HCT116 (cell line): ENCODE results near the gene ATP5PD. TPM values are rescaled to one million over a fixed set of nuclear protein-coding genes. Genes with fewer than 3 reads are reported as not detected.
A peak's percentile ranks its signal among the peaks of the same experiment; 100 is the strongest.
"Not testable (repeated sequence)": the region's sequence is repeated elsewhere in the genome, so short reads cannot be mapped to it uniquely, and the experiment has no call there.

Experiments
- ATAC-seq: fragments of 200-7000 bp; cut with Tn5 transposase; 2 replicates; pipeline ENCODE4 v1.9.1; 2020; ENCODE audit warnings: mild to moderate bottlenecking, moderate library complexity
- BruUV-seq: library from RNA; stranded (reverse); fragments of 400-500 nt; replicated peaks from 2 replicates; lab custom pipeline; 2021; lab: Mats Ljungman, UMichigan
- CTCF ChIA-PET: fragments of 300-600 bp; sonication (Branson Sonifier 250); formaldehyde crosslinking; loops from one replicate; lab custom pipeline; 2021; ENCODE audit warnings: antibody characterized with exemption; lab: Charles Lee
- POLR2A ChIA-PET: fragments of 300-600, 350-600 bp; sonication (Branson Sonifier 250); formaldehyde crosslinking; loops from one replicate; lab custom pipeline; 2021; ENCODE audit warnings: antibody characterized with exemption; lab: Charles Lee
- RAD21 ChIA-PET, 2 experiments: fragments of 300-600 bp; sonication (Branson Sonifier 250); formaldehyde crosslinking; loops; one replicate each; lab custom pipeline; 2023; ENCODE audit warnings: low total read pairs in 2 of 2; ENCODE audit not compliant: uncharacterized antibody in 2 of 2, unreplicated experiment in 2 of 2, low non-redundant PET in 1 of 2; lab: Charles Lee
- DNase-seq: peaks from one replicate; pipeline ENCODE4 v3.0.0-alpha.2; 2010; ENCODE audit warnings: low read depth, low spot score
- H2AFZ ChIP-seq: fragments of 200-600 bp; shearing (Covaris generic), sonication (generic); 2 replicates; pipeline ENCODE4 v1.6.1; 2017; ENCODE audit warnings: low read depth, mixed run types, mixed read lengths, antibody characterized with exemption, low read length; ENCODE audit not compliant: poor library complexity, severe bottlenecking
- H3K27ac ChIP-seq: 2 replicates; pipeline ENCODE4 v1.5.1; 2012; ENCODE audit warnings: low read depth, low read length
- H3K27me3 ChIP-seq: fragments of 200-600 bp; sonication (generic); 2 replicates; pipeline ENCODE4 v1.6.1; 2016; ENCODE audit warnings: mixed run types, low read length, mixed read lengths; ENCODE audit not compliant: insufficient read depth
- H3K36me3 ChIP-seq, 2 experiments: fragments of 200-500 bp in 1 of 2; fragments of 200-600 bp in 1 of 2; sonication (Bioruptor generic) in 1 of 2; sonication (generic) in 1 of 2; 2 replicates each; pipeline versions ENCODE4 v1.5.1 to v1.6.1; 2014 to 2016; ENCODE audit warnings: low read length in 2 of 2, inconsistent platforms in 1 of 2, mixed read lengths in 1 of 2, mixed run types in 1 of 2; ENCODE audit not compliant: insufficient read depth in 2 of 2, control insufficient read depth in 1 of 2
- H3K4me1 ChIP-seq, 2 experiments: fragments of 200-600 bp in 1 of 2; sonication (generic) in 1 of 2; 2 replicates each; pipeline versions ENCODE4 v1.5.1 to v1.6.1; 2012 to 2017; ENCODE audit warnings: low read length in 2 of 2, inconsistent platforms in 1 of 2, mild to moderate bottlenecking in 1 of 2, mixed read lengths in 1 of 2, mixed run types in 1 of 2, moderate library complexity in 1 of 2; ENCODE audit not compliant: insufficient read depth in 2 of 2, control insufficient read depth in 1 of 2
- H3K4me2 ChIP-seq: fragments of 200-600 bp; sonication (generic); 2 replicates; pipeline ENCODE4 v1.6.1; 2017; ENCODE audit warnings: mixed run types, low read length, mixed read lengths
- H3K4me3 ChIP-seq, 2 experiments: fragments of 200-600 bp in 1 of 2; sonication (generic) in 1 of 2; replicated peaks in 1 of 2; 2 replicates each; pipeline ENCODE4 v1.5.1; 2011 to 2016; ENCODE audit warnings: low read length in 2 of 2, control low read depth in 1 of 2, low read depth in 1 of 2, mild to moderate bottlenecking in 1 of 2, mixed read lengths in 1 of 2, mixed run types in 1 of 2
- H3K79me2 ChIP-seq: fragments of 200-600 bp; sonication (generic); 2 replicates; pipeline ENCODE4 v1.6.1; 2017; ENCODE audit warnings: mild to moderate bottlenecking, mixed run types, low read length, moderate library complexity, mixed read lengths; ENCODE audit not compliant: insufficient read depth
- H3K9ac ChIP-seq: fragments of 200-600 bp; sonication (generic); 2 replicates; pipeline ENCODE4 v1.6.1; 2016; ENCODE audit warnings: low read length, mixed read lengths
- H3K9me2 ChIP-seq: fragments of 200-600 bp; sonication (generic), shearing (Covaris generic); 2 replicates; pipeline ENCODE4 v1.6.1; 2017; ENCODE audit warnings: mixed run types, mild to moderate bottlenecking, moderate library complexity; ENCODE audit not compliant: insufficient read depth
- H3K9me3 ChIP-seq, 2 experiments: fragments of 200-500 bp in 1 of 2; fragments of 200-600 bp in 1 of 2; sonication (Bioruptor generic) in 1 of 2; sonication (generic) in 1 of 2; 2 replicates each; pipeline ENCODE4 v1.6.1; 2014 to 2017; ENCODE audit warnings: low read length in 2 of 2, mixed read lengths in 2 of 2, inconsistent platforms in 1 of 2, low read depth in 1 of 2, mild to moderate bottlenecking in 1 of 2, mixed run types in 1 of 2, moderate library complexity in 1 of 2; ENCODE audit not compliant: control insufficient read depth in 1 of 2, insufficient read depth in 1 of 2
- H4K20me1 ChIP-seq: fragments of 200-600 bp; sonication (generic), shearing (Covaris generic); 2 replicates; pipeline ENCODE4 v1.6.1; 2017; ENCODE audit warnings: mixed run types, mild to moderate bottlenecking, moderate library complexity; ENCODE audit not compliant: insufficient read depth
- CBX3 ChIP-seq: IDR thresholded peaks from 2 replicates; pipeline ENCODE4 v1.6.1; 2012; ENCODE audit warnings: low read depth
- EGR1 ChIP-seq: IDR thresholded peaks from 2 replicates; pipeline ENCODE4 v1.6.1; 2012; ENCODE audit warnings: low read depth
- ELF1 ChIP-seq: IDR thresholded peaks from 2 replicates; pipeline ENCODE4 v1.6.1; 2012; ENCODE audit warnings: low read depth, borderline replicate concordance
- EZH2 ChIP-seq: fragments of 200-600 bp; sonication (generic); IDR thresholded peaks from 2 replicates; pipeline ENCODE4 v1.6.1; 2017; ENCODE audit warnings: antibody characterized with exemption, mixed run types
- EZH2phosphoT487 ChIP-seq: fragments of 200-600 bp; IDR thresholded peaks from 2 replicates; pipeline ENCODE4 v1.6.1; 2018; ENCODE audit warnings: antibody characterized with exemption, borderline replicate concordance
- JUND ChIP-seq: IDR thresholded peaks from 2 replicates; pipeline ENCODE4 v1.6.1; 2012
- POLR2AphosphoS5 ChIP-seq: IDR thresholded peaks from 2 replicates; pipeline ENCODE4 v1.6.1; 2011; ENCODE audit warnings: mild to moderate bottlenecking, low read depth, low read length, moderate library complexity
- RAD21 ChIP-seq: IDR thresholded peaks from 2 replicates; pipeline ENCODE4 v1.6.1; 2012; ENCODE audit warnings: low read depth, mild to moderate bottlenecking
- SIN3A ChIP-seq: IDR thresholded peaks from 2 replicates; pipeline ENCODE4 v1.6.1; 2012; ENCODE audit warnings: low read depth
- SP1 ChIP-seq: IDR thresholded peaks from 2 replicates; pipeline ENCODE4 v1.6.1; 2012; ENCODE audit warnings: low read depth
- SRF ChIP-seq: IDR thresholded peaks from 2 replicates; pipeline ENCODE4 v1.6.1; 2012; ENCODE audit warnings: low read depth
- ZBTB33 ChIP-seq: IDR thresholded peaks from 2 replicates; pipeline ENCODE4 v1.6.1; 2011; ENCODE audit warnings: mild to moderate bottlenecking, low read length, moderate library complexity; ENCODE audit not compliant: insufficient replicate concordance; ENCODE audit errors: extremely low read depth
- ZFX ChIP-seq: fragments of 450-650 bp; IDR thresholded peaks from 2 replicates; pipeline ENCODE4 v1.6.1; 2017
- ZNF274 ChIP-seq: fragments of 200-500 bp; sonication (Bioruptor generic); IDR thresholded peaks from 2 replicates; pipeline ENCODE4 v1.6.1; 2014; ENCODE audit warnings: mild to moderate bottlenecking, low read depth, low read length, inconsistent platforms
- intact Hi-C: fragments of 100-400 bp; cut with micrococcal nuclease; formaldehyde crosslinking; loops from 2 replicates; pipeline ENCODE4 v1.10.0; 2022
- total RNA-seq: library from RNA; stranded (reverse); gene quantifications from one replicate; pipeline ENCODE4 v1.2.1, GENCODE V29; 2021; ENCODE audit not compliant: unreplicated experiment
- TF ChIP-seq, protein P1 (sequence below): IDR thresholded peaks from 2 replicates; pipeline ENCODE4 v1.6.1; 2012
- TF ChIP-seq, protein P2 (sequence below): IDR thresholded peaks from 2 replicates; pipeline ENCODE4 v1.6.1; 2012

The ATP5PD gene
- total RNA-seq, 1 experiment from 2014 or later = 407 TPM

DNA sequence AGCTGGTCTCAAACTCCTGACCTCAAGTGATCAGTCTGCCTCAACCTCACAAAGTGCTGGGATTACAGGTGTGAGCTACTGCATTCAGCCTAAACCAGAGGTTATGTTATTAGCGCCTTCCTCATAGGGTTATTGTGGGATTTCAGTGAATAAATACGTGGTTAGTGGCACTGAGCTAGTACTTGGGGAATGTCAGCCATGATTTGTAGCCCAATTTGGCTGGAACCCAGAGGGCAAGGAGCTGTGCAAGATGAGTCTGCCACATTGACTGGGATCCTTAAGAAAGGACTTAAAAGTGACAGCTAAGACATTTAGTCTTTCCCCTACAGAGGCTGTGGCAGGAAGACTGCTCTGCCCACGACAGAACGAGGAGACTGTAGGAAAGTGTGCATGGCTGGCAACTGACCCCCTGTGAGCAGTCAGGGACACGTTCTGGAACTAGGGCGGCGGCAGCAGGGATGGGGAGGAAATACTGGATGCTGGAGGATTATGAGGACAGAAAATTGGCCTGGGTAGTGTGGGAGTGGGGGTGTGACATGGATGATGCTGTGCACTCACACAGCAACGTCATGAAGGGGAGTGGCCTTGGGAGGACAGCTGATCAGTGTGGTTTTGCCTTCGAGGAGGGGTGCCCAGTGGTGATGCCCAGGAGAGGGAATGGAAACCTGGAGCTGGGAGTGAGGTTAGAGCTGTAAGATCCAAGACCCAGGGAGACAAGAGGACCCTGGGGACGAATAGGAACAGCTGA lies 14.6 kb downstream of the ATP5PD start (continued):
- TF ChIP-seq ZFX (no peak), ELF1 (no peak), SP1 (no peak), JUND (no peak), POLR2AphosphoS5 (no peak), EZH2 (no peak), ZBTB33 (no peak), SRF (no peak), RAD21 (no peak), EZH2phosphoT487 (no peak), ZNF274 (no peak)

GRCh38 chr17:75030161-75030560 lies 16.6 kb downstream of the ATP5PD start:
- H3K27me3 ChIP-seq = no peaks in the 10 kb centered on the region
- no peaks in the 10 kb centered on the region for H3K9me2 ChIP-seq
- ATAC-seq (no peak), DNase-seq (no peak)
- ChIA-PET POLR2A (no interaction called here), RAD21 (no interaction called here), CTCF (no interaction called here)
- no peak overlapping the region for H3K27ac ChIP-seq
- H3K4me2 ChIP-seq = no peak overlapping the region
- TF ChIP-seq, protein P1, sequence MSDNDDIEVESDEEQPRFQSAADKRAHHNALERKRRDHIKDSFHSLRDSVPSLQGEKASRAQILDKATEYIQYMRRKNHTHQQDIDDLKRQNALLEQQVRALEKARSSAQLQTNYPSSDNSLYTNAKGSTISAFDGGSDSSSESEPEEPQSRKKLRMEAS = no peak
- TF ChIP-seq EGR1 = no peak
- TF ChIP-seq ELF1 = no peak
- TF ChIP-seq SIN3A = no peak
- TF ChIP-seq ZNF274 = no peak
- TF ChIP-seq, protein P2, sequence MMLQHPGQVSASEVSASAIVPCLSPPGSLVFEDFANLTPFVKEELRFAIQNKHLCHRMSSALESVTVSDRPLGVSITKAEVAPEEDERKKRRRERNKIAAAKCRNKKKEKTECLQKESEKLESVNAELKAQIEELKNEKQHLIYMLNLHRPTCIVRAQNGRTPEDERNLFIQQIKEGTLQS = no peak
- peak; percentile 70 for TF ChIP-seq CBX3
- H3K79me2 ChIP-seq = no peaks in the 10 kb centered on the region
- H3K4me3 ChIP-seq = no peak overlapping the region
- H3K36me3 ChIP-seq = no peaks in the 10 kb centered on the region
- no peaks in the 10 kb centered on the region for H4K20me1 ChIP-seq
- intact Hi-C loops = loop anchor here (5.0 kb wide), 2 partner anchors 68 to 158 kb away; partner anchors contain the start of gene FDXR
- H3K9me3 ChIP-seq = peaks cover 11 to 18% of the 10 kb centered on the region in 2 experiments; a peak in 2 of 4 replicates
- H2AFZ ChIP-seq = no peak overlapping the region
- no peak overlapping the region for H3K9ac ChIP-seq
- BruUV-seq = no TSS peak
- H3K4me1 ChIP-seq = peaks cover 20 to 32% of the 10 kb centered on the region in 2 experiments

- H3K27ac ChIP-seq, H4K20me1 ChIP-seq, ATAC-seq, H3K9me2 ChIP-seq, H3K4me3 ChIP-seq, RAD21 ChIA-PET, BruUV-seq, H3K9ac ChIP-seq, H3K79me2 ChIP-seq, H3K27me3 ChIP-seq, intact Hi-C loops, H3K4me2 ChIP-seq, CTCF ChIA-PET, DNase-seq, POLR2A ChIA-PET, H2AFZ ChIP-seq, H3K4me1 ChIP-seq: not testable (repeated sequence)
- Histone ChIP-seq H3K36me3 (peaks cover under 1 to 10% of the 10 kb centered on the region in 2 experiments; a peak in 2 of 4 replicates), H3K9me3 (peaks cover 11 to 18% of the 10 kb centered on the region in 2 experiments; a peak in 2 of 4 replicates)
Measured at GRCh38 chr17:75026650-75027049, 20.1 kb downstream of the ATP5PD start.
